Measurements from ENCODE around the gene OR4E2.
"Not testable (repeated sequence)": the region's sequence is repeated elsewhere in the genome, so short reads cannot be mapped to it uniquely, and the experiment has no call there.

The OR4E2 gene

DNA sequence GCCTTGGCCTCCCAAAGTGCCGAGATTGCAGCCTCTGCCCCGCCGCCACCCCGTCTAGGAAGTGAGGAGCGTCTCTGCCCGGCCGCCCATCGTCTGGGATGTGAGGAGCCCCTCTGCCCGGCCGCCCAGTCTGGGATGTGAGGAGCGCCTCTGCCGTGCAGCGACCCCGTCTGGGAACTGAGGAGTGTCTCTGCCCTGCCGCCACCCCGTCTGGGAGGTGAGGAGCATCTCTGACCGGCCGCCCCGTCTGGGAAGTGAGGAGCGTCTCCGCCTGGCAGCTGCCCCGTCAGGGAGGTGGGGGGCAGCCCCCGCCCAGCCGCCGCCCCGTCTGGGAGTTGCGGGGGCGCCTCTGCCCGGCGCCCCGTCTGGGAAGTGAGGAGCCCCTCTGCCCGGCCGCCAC lies 44.0 kb downstream of the OR4E2 start:
- DNase-seq (ENCODE audit: low spot score) = not testable (repeated sequence)

DNA sequence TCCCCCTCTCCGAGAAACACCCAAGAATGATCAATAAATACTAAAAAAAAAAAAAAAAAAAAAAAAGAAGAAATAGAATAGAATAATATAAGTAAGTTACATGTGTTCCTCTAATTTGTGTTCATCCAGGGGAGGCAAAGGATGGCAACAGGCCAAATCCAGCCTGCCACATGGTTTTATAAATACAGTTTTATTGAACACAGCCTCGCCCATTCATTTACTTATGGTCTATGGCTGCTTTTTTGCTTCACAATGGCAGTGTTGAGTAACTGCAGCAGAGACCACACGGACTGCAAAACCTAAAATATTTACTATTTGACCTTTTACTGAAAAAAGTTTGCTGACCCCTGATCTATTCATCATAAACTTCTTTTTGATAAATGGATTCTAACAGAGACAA lies 44.9 kb downstream of the OR4E2 start:
- not testable (repeated sequence) for DNase-seq (ENCODE audit: low spot score)

DNA sequence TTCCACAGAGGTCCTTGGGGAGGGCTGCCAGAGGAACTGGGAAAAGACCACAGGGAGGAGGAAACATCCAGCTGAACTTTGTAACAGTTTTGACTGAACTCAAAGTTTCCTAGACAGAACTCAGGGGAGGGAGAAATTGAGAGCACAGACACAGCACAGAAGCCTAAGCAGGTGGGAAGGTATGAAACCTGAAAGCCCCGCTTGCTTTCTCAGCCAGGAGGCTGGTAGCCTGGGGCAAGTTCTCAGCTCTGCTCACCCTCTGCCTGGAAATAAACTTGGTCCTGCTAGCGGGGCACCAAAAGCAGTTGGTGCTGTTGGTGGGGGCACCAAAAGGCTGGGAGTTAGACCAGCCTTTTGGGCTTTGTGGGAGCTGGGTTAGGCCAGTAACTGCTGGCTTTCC lies 45.9 kb downstream of the OR4E2 start:
- no peak for DNase-seq (ENCODE audit: low spot score)

DNA sequence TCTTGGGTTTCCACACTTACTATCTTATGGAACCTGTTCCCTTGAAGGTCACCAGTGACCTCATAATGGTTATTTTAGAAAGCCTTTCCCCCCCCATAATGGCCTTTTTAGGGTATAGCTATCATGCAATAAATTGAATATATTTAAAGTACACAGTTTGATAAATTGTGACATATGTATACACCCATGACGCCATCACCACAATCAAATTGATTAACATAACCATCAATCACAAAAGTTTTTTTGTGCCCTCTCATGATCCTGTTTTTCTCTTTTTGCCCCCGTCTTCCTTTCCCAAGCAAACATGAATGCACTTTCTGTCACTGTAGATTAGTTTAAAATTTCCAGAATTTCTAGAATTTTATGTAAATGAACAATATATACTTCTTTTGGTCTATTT lies 48.7 kb downstream of the OR4E2 start:
- DNase-seq (ENCODE audit: low spot score) = no peak

DNA sequence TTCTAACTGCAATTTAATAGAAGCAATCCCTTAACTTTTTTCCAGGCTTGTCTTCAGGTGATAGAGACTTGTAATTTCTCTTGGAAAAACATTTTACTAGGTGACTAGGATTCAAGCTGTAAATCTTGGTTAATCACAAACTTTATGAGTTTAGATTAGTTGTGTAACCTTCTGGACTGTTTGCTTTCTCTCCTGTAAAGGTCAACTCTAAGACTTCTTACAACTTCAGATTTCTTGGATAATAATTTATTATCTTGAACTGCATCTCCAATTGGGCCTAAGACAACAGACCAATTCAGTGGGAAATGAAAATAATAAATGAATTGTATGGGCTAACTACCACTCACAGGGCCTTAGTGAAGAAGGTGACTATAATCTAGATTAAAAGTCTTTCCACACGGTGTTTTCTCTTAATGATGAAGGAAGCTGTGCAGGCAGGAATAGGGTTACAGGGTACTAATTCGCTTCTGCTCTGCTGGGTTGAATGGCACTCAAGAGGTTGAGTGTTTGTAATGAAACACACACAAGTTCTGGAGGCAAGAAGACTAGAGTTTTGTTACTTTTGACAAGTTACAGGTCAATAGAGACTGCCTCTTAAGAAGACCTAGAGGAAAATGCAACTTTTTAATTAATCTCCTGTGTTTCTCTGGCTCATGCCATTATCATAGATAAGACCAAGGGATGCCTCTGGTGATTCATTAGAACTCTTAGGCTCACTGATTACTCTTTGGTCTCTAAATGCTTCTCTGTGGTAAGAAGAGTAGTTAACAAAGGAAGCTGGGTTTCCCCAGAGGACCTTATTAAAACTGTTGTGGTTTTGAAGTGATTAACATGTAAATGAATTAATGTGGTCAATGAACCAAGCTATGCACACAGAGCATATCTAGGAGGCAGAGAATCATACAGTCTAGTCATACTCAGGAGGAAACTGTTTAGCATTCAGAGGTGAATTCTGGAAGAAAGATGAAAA lies 50.0 kb downstream of the OR4E2 start:
- no peak for DNase-seq (ENCODE audit: low spot score)

DNA sequence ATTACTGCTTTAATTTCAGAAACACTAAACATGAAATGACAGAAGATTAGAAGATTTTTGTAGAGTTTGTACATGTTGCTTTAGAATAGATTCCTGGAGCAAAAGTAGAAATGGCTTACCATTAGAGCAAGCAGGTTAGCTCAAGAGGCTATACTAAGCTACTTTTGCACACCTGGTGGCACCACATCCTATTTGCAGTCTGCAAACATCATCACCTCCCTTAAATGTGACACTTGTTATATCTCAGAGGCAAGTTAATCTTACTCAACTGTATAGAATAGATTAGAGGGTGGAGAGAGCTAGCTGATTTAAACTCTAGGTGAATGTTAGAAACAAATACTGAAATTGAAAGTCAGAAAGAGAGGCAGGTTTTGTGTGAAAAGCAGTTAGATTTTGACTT lies 50.7 kb downstream of the OR4E2 start:
- DNase-seq (ENCODE audit: low spot score) = no peak

DNA sequence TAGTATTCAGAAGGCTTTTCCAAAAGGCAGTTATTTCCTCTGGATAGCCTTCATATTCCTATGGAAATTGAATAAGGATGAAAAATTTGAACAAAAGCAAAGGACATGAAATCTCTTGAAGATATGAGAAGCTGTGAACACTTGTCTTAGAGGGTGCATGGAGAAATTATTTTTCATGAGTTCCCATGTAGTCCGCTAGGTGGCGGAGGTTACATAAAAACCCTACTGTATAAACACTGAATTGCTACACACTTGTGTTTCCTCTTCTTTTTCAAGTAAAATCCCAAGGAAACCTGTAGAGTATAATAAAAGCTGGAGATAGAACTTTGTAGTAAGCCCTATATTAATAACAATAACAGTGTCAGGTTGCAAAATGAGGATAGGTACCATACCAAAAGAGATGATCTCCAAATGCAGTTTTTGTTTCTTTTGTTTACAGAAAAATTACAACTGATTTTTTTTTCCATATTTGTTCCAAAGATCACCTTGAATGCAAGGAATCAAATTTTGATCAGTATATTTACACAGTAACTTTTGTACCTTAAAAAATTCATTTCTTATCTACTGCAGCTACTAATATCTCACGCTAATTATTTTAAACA lies 57.8 kb downstream of the OR4E2 start:
- peak; percentile 54 for DNase-seq (ENCODE audit: low spot score)

DNA sequence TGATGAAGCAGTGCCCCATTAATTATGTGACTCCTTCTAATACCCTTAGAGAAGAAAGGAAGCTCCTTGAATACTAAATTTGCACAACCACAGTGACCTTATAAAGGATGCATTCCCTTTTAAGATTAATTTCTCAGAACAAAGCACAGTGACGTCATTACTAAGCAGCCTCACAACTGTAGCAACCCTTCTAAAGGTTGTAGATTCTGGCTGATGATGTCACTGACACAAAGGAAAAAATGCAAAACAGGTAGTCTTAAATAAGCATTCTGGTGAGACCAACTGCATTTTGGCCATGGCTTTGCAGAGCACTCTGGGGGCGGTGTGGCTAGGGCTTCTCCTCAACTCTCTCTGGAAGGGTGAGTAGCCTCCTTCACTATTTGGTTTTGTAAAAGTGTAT lies 58.4 kb downstream of the OR4E2 start:
- DNase-seq (ENCODE audit: low spot score) = no peak

DNA sequence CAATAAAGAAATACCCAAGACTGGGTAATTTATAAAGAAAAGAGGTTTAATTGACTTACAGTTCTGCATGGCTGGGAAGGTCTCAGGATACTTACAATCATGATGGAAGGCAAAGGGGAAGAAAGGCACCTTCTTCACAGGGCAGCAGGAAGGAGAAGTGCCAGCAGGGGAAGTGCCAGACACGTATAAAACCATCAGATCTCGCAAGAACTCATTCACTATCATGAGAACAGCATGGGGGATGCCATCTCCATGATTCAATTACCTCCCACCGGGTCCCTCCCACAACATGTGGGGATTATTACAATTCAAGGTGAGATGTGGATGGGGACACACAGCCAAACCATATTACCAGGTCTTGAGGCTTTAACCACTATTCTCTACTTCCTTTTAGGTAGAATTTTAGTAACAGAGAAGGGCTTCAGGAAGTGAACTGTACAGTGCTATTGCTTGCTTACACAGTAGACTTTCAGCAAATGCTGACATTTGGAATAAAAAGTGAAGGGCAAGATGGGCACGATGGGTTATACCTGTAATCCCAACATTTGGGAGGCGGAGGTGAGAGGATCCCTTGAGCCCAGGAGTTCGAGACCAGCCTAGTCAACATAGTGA lies 60.8 kb downstream of the OR4E2 start:
- no peak for DNase-seq (ENCODE audit: low spot score)
